Gastroesophageal sphincter (tissue), 3 donors: ENCODE data around the gene PTPN2.

ENCODE experiments used
- CTCF ChIP-seq, 4 experiments: fragments of 200-600 bp in 2 of 4; fragments of 450-650 bp in 2 of 4; sonication (generic) in 1 of 4; IDR thresholded peaks; one replicate each; pipeline ENCODE4 v1.5.1; 2017 to 2019; ENCODE audit warnings: antibody characterized with exemption in 4 of 4, mild to moderate bottlenecking in 2 of 4, moderate library complexity in 2 of 4
- POLR2A ChIP-seq, 2 donors: fragments of 450-650 bp; IDR thresholded peaks; one replicate each; pipeline ENCODE4 v1.6.1; 2017; ENCODE audit warnings: antibody characterized with exemption in 2 of 2, mild to moderate bottlenecking in 2 of 2, moderate library complexity in 1 of 2
- POLR2AphosphoS5 ChIP-seq: sonication (generic); formaldehyde crosslinking; IDR thresholded peaks from one replicate; pipeline ENCODE4 v1.6.1; 2017; ENCODE audit warnings: antibody characterized with exemption

DNA sequence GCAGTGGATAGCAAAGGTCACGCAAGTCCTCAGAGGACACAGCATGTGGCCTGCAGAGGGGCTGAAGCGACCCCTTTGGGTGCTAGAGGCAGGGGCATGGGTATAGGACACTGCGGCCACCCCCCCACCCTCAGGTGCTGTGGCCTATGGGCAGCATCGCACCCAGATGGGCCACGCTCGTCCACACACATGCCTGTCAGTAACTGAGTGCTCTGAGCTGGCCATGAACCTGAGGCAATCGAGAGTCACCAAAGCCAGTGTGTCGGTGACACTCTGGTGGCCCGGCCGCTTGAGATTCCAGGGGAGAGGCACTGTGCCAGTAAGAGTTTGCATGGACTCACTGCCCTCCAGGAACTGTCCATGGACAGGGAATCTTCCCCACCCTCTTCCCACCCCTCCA is 22.7 kb upstream of the PTPN2 start:
- TF ChIP-seq CTCF (IDR thresholded peaks at IDR 0.05) (no peak), POLR2A (IDR thresholded peaks at IDR 0.05) (no peak), POLR2AphosphoS5 (no peak)
